K562 (cell line): ENCODE measurements around the gene ADCYAP1R1. TPM values are rescaled to one million over a fixed set of nuclear protein-coding genes. Genes with fewer than 3 reads are reported as not detected.

Experiments
- ATAC-seq: fragments of 200-7000 bp; cut with Tn5 transposase; 3 replicates; pipeline ENCODE4 v1.9.1; 2020; ENCODE audit warnings: moderate library complexity
- BruUV-seq: library from RNA; stranded (reverse); fragments of 400-500 nt; replicated peaks from 2 replicates; lab custom pipeline; 2021; lab: Mats Ljungman, UMichigan
- CTCF ChIA-PET: fragments of 300-600 bp; formaldehyde crosslinking; extraction: SDS; loops from one replicate; lab custom pipeline; 2021; ENCODE audit warnings: low intra/inter-chr PET ratio; lab: Yijun Ruan, JAX
- POLR2A ChIA-PET: fragments of 300-600, 350-650 bp; sonication (Branson Sonifier 250); formaldehyde crosslinking; extraction: SDS; loops from one replicate; lab custom pipeline; 2021; ENCODE audit warnings: antibody characterized with exemption, inconsistent platforms; lab: Yijun Ruan, JAX
- DNase-seq, 4 experiments: peaks; one replicate each; pipeline versions ENCODE4 v3.0.0 to v3.0.0-alpha.2; 2011 to 2018; ENCODE audit warnings: low spot score in 3 of 4, mixed read lengths in 3 of 4; ENCODE audit errors: extremely low read depth in 1 of 4
- FAIRE-seq: peaks from 2 replicates; lab custom pipeline; 2011; peaks lifted over from hg19 to GRCh38; lab: Jason Lieb, UNC
- H2AFZ ChIP-seq: 2 replicates; pipeline ENCODE4 v1.6.0; 2011; ENCODE audit warnings: low read depth, low read length, control low read depth, inconsistent platforms
- H3K27ac ChIP-seq: fragments of 200-600 bp; 3 replicates; pipeline ENCODE4 v1.8.0; 2011; ENCODE audit warnings: low read depth, mild to moderate bottlenecking, control low read depth, inconsistent platforms, low read length, moderate library complexity, mixed read lengths; ENCODE audit errors: extremely low read depth
- H3K27me3 ChIP-seq, 2 experiments: fragments of 300-600 bp in 1 of 2; 2 replicates in 1 of 2; 3 replicates in 1 of 2; pipeline versions ENCODE4 v1.6.0 to v1.8.0; 2011; ENCODE audit warnings: inconsistent platforms in 2 of 2, low read length in 2 of 2, mild to moderate bottlenecking in 1 of 2, mixed read lengths in 1 of 2, moderate library complexity in 1 of 2; ENCODE audit not compliant: control insufficient read depth in 2 of 2, insufficient read depth in 2 of 2
- H3K36me3 ChIP-seq: fragments of 300-600 bp; 3 replicates; pipeline ENCODE4 v1.8.0; 2011; ENCODE audit warnings: mild to moderate bottlenecking, low read length, inconsistent platforms; ENCODE audit not compliant: control insufficient read depth, insufficient read depth
- H3K4me1 ChIP-seq, 2 experiments: fragments of 200-600 bp in 1 of 2; replicated peaks in 1 of 2; 2 replicates in 1 of 2; 3 replicates in 1 of 2; pipeline versions ENCODE4 v1.5.1 to v1.8.0; 2011; ENCODE audit warnings: inconsistent platforms in 2 of 2, low read length in 2 of 2, mild to moderate bottlenecking in 1 of 2, mixed read lengths in 1 of 2, moderate library complexity in 1 of 2; ENCODE audit not compliant: control insufficient read depth in 2 of 2, insufficient read depth in 2 of 2
- H3K4me2 ChIP-seq: 2 replicates; pipeline ENCODE4 v1.6.1; 2011; ENCODE audit warnings: low read length, control low read depth, inconsistent platforms, mixed read lengths; ENCODE audit not compliant: insufficient read depth
- H3K4me3 ChIP-seq: fragments of 200-600 bp; sonication (generic), shearing (Covaris generic); 2 replicates; pipeline ENCODE4 v1.5.1; 2016; ENCODE audit warnings: control low read depth, inconsistent platforms
- H3K79me2 ChIP-seq: fragments of 200-600 bp; 3 replicates; pipeline ENCODE4 v1.8.0; 2011; ENCODE audit warnings: low read length, inconsistent platforms; ENCODE audit not compliant: control insufficient read depth, insufficient read depth
- H3K9ac ChIP-seq, 2 experiments: 2 replicates each; pipeline versions ENCODE4 v1.6.0 to v1.6.1; 2011; ENCODE audit warnings: low read depth in 2 of 2, low read length in 2 of 2, control low read depth in 1 of 2, inconsistent platforms in 1 of 2, mild to moderate bottlenecking in 1 of 2, mixed read lengths in 1 of 2; ENCODE audit not compliant: insufficient read depth in 1 of 2
- H3K9me1 ChIP-seq: one replicate; pipeline ENCODE4 v1.6.0; 2011; ENCODE audit warnings: inconsistent platforms, mild to moderate bottlenecking, low read length, moderate library complexity; ENCODE audit not compliant: control insufficient read depth, insufficient read depth
- H3K9me3 ChIP-seq: replicated peaks from 2 replicates; pipeline ENCODE4 v1.5.1; 2011; ENCODE audit warnings: low read depth, low read length, inconsistent platforms; ENCODE audit not compliant: control insufficient read depth, insufficient read depth
- H4K20me1 ChIP-seq: replicated peaks from 2 replicates; pipeline ENCODE4 v1.6.1; 2011; ENCODE audit warnings: low read length, inconsistent platforms, mixed read lengths; ENCODE audit not compliant: control insufficient read depth, insufficient read depth
- LEF1 ChIP-seq: fragments of 450-650 bp; IDR thresholded peaks from 2 replicates; pipeline ENCODE4 v1.6.1; 2016; ENCODE audit warnings: mild to moderate bottlenecking
- NR4A1 ChIP-seq, 2 experiments: fragments of 250-450 bp in 1 of 2; fragments of 450-650 bp in 1 of 2; sonication (Bioruptor Pico) in 1 of 2; IDR thresholded peaks; 2 replicates each; pipeline versions ENCODE4 v1.4.0 to v1.6.1; 2016 to 2020; ENCODE audit warnings: mild to moderate bottlenecking in 2 of 2, missing compliant biosample characterization in 1 of 2, missing genetic modification characterization in 1 of 2, moderate library complexity in 1 of 2
- RUNX1 ChIP-seq: sonication (generic); IDR thresholded peaks from 2 replicates; pipeline ENCODE4 v1.6.1; 2016; ENCODE audit warnings: antibody characterized with exemption, low read depth
- TAF7 ChIP-seq: fragments of 450-650 bp; IDR thresholded peaks from 2 replicates; pipeline ENCODE4 v1.6.1; 2016; ENCODE audit warnings: missing genetic modification characterization, missing compliant biosample characterization
- U2AF1 ChIP-seq: fragments of 200-400 bp; formaldehyde crosslinking; optimal IDR thresholded peaks from 2 replicates; pipeline ENCODE3; 2017; ENCODE audit warnings: mild to moderate bottlenecking, low read depth, low read length, moderate library complexity
- ZNF140 ChIP-seq: fragments of 250-450 bp; sonication (Bioruptor Pico); IDR thresholded peaks from 2 replicates; pipeline ENCODE4 v1.8.0; 2021; ENCODE audit warnings: moderate library complexity, mild to moderate bottlenecking, inconsistent platforms
- WGBS: fragments of 100-300 bp; shearing (Covaris generic); methylation state at CpG from one replicate; pipeline ENCODE4 v1.1.6; 2016; ENCODE audit warnings: low coverage, mixed read lengths; ENCODE audit not compliant: insufficient coverage; ENCODE audit errors: missing lambda C conversion rate; 5-methylcytosine and 5-hydroxymethylcytosine counted together
- in situ Hi-C: fragments of 300-500 bp; cut with MboI; formaldehyde crosslinking; loops from 4 replicates; pipeline ENCODE4 v1.15.0; 2018; ENCODE audit warnings: inconsistent platforms, mixed read lengths
- intact Hi-C: fragments of 100-400 bp; cut with micrococcal nuclease; formaldehyde crosslinking; loops from 2 replicates; pipeline ENCODE4 v1.14.2; 2022
- polyA plus RNA-seq, 8 experiments: library from polyadenylated mRNA; depleted of rRNA in 4 of 8; stranded (reverse) in 5 of 8; unstranded in 3 of 8; fragments of >200 nt; fragmentation: Nextera tagmentation in 2 of 8; fragmentation: Illumina TruSeq in 1 of 8; extraction: Ambion mirVana in 2 of 8; extraction: Trizol in 1 of 8; gene quantifications; 2 replicates each; pipeline versions ENCODE4 v1.2.1 to v1.2.3, GENCODE V29; 2011 to 2014; ENCODE audit warnings: inconsistent platforms in 1 of 8, missing spikeins in 1 of 8
- total RNA-seq, 7 experiments: library from RNA; depleted of rRNA in 6 of 7; stranded (reverse); fragments of >200 nt in 6 of 7; fragmentation: Illumina TruSeq in 2 of 7; extraction: Trizol in 2 of 7; gene quantifications; 2 replicates each; pipeline versions ENCODE4 v1.2.1 to v1.2.3, GENCODE V29; 2011 to 2021; ENCODE audit warnings: low replicate concordance in 1 of 7
- TF ChIP-seq, protein P1 (sequence below): fragments of 450-650 bp; IDR thresholded peaks from 2 replicates; pipeline ENCODE4 v1.7.1; 2018; ENCODE audit warnings: mild to moderate bottlenecking, low read depth; ENCODE audit not compliant: partially characterized antibody
- TF ChIP-seq, protein P2 (sequence below), 2 experiments: fragments of 250-450 bp in 1 of 2; fragments of 450-650 bp in 1 of 2; sonication (Bioruptor Pico) in 1 of 2; IDR thresholded peaks; 2 replicates each; pipeline versions ENCODE4 v1.6.1 to v1.8.0; 2016 to 2021; ENCODE audit warnings: mild to moderate bottlenecking in 2 of 2, moderate library complexity in 2 of 2, missing compliant biosample characterization in 1 of 2, missing genetic modification characterization in 1 of 2

ADCYAP1R1 gene
- total and polyA plus RNA-seq, 9 of the 15 experiments (the other 6 are each of a cell fraction or from before 2014, with no cell fraction given) = 0.03 to 0.07 TPM; not detected in 7

DNA sequence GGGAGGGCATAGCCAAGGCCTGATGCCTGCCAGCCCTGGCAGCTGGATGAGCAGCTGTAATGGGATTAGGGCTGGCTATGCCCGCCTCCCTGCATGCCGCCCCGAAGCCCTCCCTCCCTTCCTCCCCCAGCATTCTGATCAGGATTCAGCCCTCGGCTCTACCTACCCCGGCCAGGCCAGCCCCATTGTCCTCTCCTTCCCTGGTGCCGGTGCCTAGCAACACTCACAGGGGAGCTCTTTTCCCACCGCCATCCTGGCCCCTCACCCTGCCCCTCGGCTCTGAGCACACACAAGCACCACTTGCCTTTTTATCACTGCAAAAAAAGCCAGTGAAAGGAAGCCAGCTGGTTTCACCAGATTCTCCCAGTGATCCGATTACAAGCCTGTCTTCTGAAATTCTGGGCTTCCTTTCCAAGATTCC lies 9.0 kb upstream of the ADCYAP1R1 start:
- no peak for FAIRE-seq
- Histone ChIP-seq H3K4me1 (no peaks in the 10 kb centered on the region), H3K9me1 (no peaks in the 10 kb centered on the region), H3K79me2 (no peaks in the 10 kb centered on the region), H3K4me2 (no peak overlapping the region), H3K27ac (no peak overlapping the region), H3K4me3 (no peak overlapping the region), H3K36me3 (no peaks in the 10 kb centered on the region), H3K9me3 (no peaks in the 10 kb centered on the region), H3K27me3 (peaks cover 13 to 36% of the 10 kb centered on the region in 2 experiments; a peak in 2 of 5 replicates), H2AFZ (no peak overlapping the region), H4K20me1 (no peaks in the 10 kb centered on the region), H3K9ac (no peak overlapping the region)
- DNase-seq = no peak
- ChIA-PET CTCF (no interaction called here), POLR2A (no interaction called here)
- BruUV-seq = no TSS peak
- WGBS = 0% methylated on average over 5 of the region's 9 CpGs
- in situ Hi-C loops = no loop called here
- ATAC-seq = no peak
- intact Hi-C loops = no loop called here
- TF ChIP-seq RUNX1 (no peak), ZNF140 (CRISPR knock-in tag) (no peak), NR4A1 (CRISPR knock-in tag; IDR thresholded peaks at IDR 0.05) (no peak), NR4A1 (tag; IDR thresholded peaks at IDR 0.05) (no peak), TAF7 (tag) (no peak), LEF1 (no peak), U2AF1 (no peak)
- TF ChIP-seq, protein P1, sequence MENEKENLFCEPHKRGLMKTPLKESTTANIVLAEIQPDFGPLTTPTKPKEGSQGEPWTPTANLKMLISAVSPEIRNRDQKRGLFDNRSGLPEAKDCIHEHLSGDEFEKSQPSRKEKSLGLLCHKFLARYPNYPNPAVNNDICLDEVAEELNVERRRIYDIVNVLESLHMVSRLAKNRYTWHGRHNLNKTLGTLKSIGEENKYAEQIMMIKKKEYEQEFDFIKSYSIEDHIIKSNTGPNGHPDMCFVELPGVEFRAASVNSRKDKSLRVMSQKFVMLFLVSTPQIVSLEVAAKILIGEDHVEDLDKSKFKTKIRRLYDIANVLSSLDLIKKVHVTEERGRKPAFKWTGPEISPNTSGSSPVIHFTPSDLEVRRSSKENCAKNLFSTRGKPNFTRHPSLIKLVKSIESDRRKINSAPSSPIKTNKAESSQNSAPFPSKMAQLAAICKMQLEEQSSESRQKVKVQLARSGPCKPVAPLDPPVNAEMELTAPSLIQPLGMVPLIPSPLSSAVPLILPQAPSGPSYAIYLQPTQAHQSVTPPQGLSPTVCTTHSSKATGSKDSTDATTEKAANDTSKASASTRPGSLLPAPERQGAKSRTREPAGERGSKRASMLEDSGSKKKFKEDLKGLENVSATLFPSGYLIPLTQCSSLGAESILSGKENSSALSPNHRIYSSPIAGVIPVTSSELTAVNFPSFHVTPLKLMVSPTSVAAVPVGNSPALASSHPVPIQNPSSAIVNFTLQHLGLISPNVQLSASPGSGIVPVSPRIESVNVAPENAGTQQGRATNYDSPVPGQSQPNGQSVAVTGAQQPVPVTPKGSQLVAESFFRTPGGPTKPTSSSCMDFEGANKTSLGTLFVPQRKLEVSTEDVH = no peak
- TF ChIP-seq, protein P2, sequence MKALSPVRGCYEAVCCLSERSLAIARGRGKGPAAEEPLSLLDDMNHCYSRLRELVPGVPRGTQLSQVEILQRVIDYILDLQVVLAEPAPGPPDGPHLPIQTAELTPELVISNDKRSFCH (CRISPR knock-in tag; IDR thresholded peaks at IDR 0.05) = no peak
- TF ChIP-seq, protein P2 (tag; IDR thresholded peaks at IDR 0.05) = no peak
